GM21786 (cell line): Measurements from ENCODE around the gene EXO5.
"Not testable (repeated sequence)": the region's sequence is repeated elsewhere in the genome, so short reads cannot be mapped to it uniquely, and the experiment has no call there.

Source experiments
- ATAC-seq: cut with Tn5 transposase; IDR thresholded peaks from one replicate; pipeline ENCODE4 v1.9.1; 2021; ENCODE audit not compliant: unreplicated experiment

The EXO5 gene

GRCh38 chr1:40508375-40509341 lies at the start of gene EXO5:
EXO5 (plus strand) TSS chr1:40508767; CDS start chr1:40514545, 5,778 bp downstream.
- ATAC-seq, result peak; percentile 87

- no peak for ATAC-seq
These were observed 45.5 kb upstream of the EXO5 start for GRCh38 chr1:40462956-40463590.

- ATAC-seq, result no peak
These were observed 39.2 kb upstream of the EXO5 start for GRCh38 chr1:40469327-40469726.

- ATAC-seq, result no peak
These were observed 33.3 kb upstream of the EXO5 start for GRCh38 chr1:40475268-40475667.

GRCh38 chr1:40476924-40477677 lies 31.5 kb upstream of the EXO5 start, which contains the start of gene ZFP69:
ZFP69 (plus strand) TSS chr1:40477290; CDS start chr1:40479362, 2,072 bp downstream.
- ATAC-seq, result peak; percentile 71

- no peak for ATAC-seq
These were observed 30.9 kb upstream of the EXO5 start for GRCh38 chr1:40477678-40478053.

- no peak for ATAC-seq
These were observed 30.3 kb upstream of the EXO5 start for GRCh38 chr1:40478276-40478675.

GRCh38 chr1:40479156-40479555 lies 29.4 kb upstream of the EXO5 start:
- no peak for ATAC-seq

GRCh38 chr1:40495315-40495903 lies 13.2 kb upstream of the EXO5 start:
- no peak for ATAC-seq

- not testable (repeated sequence) for ATAC-seq
These were observed 5.9 kb upstream of the EXO5 start for GRCh38 chr1:40502651-40503050.

GRCh38 chr1:40507973-40508372 lies 594 bp upstream of the EXO5 start:
- no peak for ATAC-seq

GRCh38 chr1:40519517-40519916 lies 10.9 kb downstream of the EXO5 start:
- no peak for ATAC-seq

GRCh38 chr1:40530735-40531380 lies 22.3 kb downstream of the EXO5 start:
- ATAC-seq, result no peak

GRCh38 chr1:40531381-40532061 lies 23.0 kb downstream of the EXO5 start, which contains the start of gene ZNF684:
ZNF684 (plus strand) TSS chr1:40531637; CDS start chr1:40533167, 1,530 bp downstream.
- peak; percentile 97 for ATAC-seq

GRCh38 chr1:40532062-40532389 lies 23.5 kb downstream of the EXO5 start:
- no peak for ATAC-seq

GRCh38 chr1:40532844-40533424 lies 24.4 kb downstream of the EXO5 start:
- ATAC-seq, result no peak

- ATAC-seq, result no peak
These were observed 26.0 kb downstream of the EXO5 start for GRCh38 chr1:40534589-40534988.

GRCh38 chr1:40535732-40536131 lies 27.2 kb downstream of the EXO5 start:
- ATAC-seq, result no peak

- ATAC-seq, result no peak
These were observed 30.8 kb downstream of the EXO5 start for GRCh38 chr1:40539338-40539737.

GRCh38 chr1:40546957-40547356 lies 38.4 kb downstream of the EXO5 start:
- ATAC-seq, result no peak
